Activated naive CD8-positive, alpha-beta T cell (primary cell): ENCODE results near the gene TRAIP.
"Not testable (repeated sequence)": the region's sequence is repeated elsewhere in the genome, so short reads cannot be mapped to it uniquely, and the experiment has no call there.

Source experiments
- H3K27ac Mint-ChIP-seq: one replicate; pipeline ENCODE4 v1.8.0; 2021; ENCODE audit warnings: mixed read lengths
- H3K27me3 Mint-ChIP-seq: one replicate; pipeline ENCODE4 v1.8.0; 2021; ENCODE audit warnings: mixed read lengths
- H3K36me3 Mint-ChIP-seq: one replicate; pipeline ENCODE4 v1.8.0; 2021; ENCODE audit warnings: mixed read lengths
- H3K4me1 Mint-ChIP-seq: one replicate; pipeline ENCODE4 v1.8.0; 2021; ENCODE audit warnings: low read depth, mixed read lengths
- H3K4me3 Mint-ChIP-seq: one replicate; pipeline ENCODE4 v1.8.0; 2021; ENCODE audit warnings: mild to moderate bottlenecking, mixed read lengths
- H3K9me3 Mint-ChIP-seq: one replicate; pipeline ENCODE4 v1.8.0; 2021; ENCODE audit warnings: low read depth, mixed read lengths

The TRAIP gene

DNA sequence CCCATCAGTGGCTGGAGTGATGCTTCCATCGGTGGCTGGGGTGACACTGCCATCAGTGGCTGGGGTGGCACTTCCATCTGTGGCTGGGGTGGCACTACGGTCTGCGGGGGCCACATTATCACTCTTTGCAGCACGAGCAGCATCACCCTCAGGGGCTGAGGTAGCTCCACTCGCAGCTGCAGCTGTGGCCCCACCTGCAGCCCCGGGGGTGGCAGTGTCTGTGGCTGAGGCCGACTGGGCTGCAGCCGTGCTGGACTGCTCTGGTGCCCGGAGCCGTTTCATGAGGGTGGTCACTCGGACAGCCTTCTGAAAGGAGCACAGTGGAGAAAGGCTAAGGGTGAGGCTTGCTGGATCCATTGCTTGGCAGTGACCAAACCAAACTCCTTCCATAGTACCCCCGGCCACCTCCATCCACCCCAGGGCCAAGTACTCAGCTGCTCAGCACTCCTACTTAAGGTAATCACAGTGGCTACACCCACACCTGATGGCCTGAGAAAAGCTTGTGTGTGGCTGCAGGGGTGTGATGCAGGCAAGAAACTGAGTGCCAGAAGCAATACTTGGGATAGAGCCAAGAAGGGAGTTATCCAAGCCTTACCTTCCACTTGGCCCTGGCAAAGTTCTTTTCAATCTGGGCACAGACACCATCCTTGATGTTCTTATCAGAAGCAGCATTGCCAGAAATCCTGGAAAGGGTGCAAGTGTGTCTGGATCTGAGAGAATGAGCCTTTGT lies 3.4 kb upstream of the TRAIP start:
- H3K4me3 Mint-ChIP-seq, result no peak overlapping the region
- H3K9me3 Mint-ChIP-seq, result no peaks in the 10 kb centered on the region
- no peak overlapping the region for H3K27ac Mint-ChIP-seq
- peaks cover 13% of the 10 kb centered on the region for H3K4me1 Mint-ChIP-seq
- no peaks in the 10 kb centered on the region for H3K36me3 Mint-ChIP-seq
- peaks cover 3% of the 10 kb centered on the region for H3K27me3 Mint-ChIP-seq

DNA sequence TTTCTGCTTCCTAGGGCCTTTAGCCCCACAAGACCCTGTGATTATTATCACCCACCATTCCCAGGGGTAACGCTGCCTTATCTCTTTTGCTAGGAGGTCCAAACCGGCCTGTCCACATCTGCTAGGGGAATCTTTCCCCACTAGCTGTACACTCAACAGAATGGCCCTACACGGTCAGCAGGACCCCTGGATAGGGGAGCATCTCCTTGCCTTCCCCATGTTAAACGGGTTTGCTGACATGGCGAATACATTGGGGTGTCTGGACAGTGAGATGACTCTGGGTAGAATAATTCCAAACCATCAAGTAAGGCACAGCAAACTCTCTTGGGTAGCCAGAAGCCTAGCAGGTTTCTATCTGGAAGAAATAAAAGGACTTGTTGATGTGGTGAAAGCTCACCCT lies 702 bp downstream of the TRAIP start:
- no peaks in the 10 kb centered on the region for H3K36me3 Mint-ChIP-seq
- peak overlapping the region; percentile 91 for H3K4me3 Mint-ChIP-seq
- H3K27me3 Mint-ChIP-seq, result no peaks in the 10 kb centered on the region
- H3K4me1 Mint-ChIP-seq, result peaks cover 13% of the 10 kb centered on the region
- no peaks in the 10 kb centered on the region for H3K9me3 Mint-ChIP-seq
- no peak overlapping the region for H3K27ac Mint-ChIP-seq

DNA sequence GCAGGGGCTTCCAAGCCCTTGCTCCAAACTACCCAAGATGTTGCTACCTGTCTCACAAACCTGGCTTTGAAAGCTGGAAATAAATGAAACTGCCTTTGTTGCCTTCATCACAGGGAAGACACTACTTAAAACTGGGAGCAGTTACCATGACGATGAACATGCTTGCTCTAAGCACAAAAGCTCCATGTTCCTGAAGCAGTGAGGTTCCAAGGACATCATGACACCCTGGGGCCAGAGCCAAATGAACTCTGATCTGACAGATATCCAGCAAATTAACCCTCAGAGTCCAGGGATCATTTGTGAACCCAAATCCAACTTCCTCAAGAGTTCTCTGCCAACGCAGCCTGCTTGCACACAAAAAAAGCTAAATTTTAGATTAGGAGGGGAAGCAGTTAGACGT lies 10.7 kb downstream of the TRAIP start:
- no peaks in the 10 kb centered on the region for H3K9me3 Mint-ChIP-seq
- H3K36me3 Mint-ChIP-seq, result no peaks in the 10 kb centered on the region
- no peak overlapping the region for H3K4me3 Mint-ChIP-seq
- no peaks in the 10 kb centered on the region for H3K27me3 Mint-ChIP-seq
- H3K27ac Mint-ChIP-seq, result no peak overlapping the region
- no peaks in the 10 kb centered on the region for H3K4me1 Mint-ChIP-seq

DNA sequence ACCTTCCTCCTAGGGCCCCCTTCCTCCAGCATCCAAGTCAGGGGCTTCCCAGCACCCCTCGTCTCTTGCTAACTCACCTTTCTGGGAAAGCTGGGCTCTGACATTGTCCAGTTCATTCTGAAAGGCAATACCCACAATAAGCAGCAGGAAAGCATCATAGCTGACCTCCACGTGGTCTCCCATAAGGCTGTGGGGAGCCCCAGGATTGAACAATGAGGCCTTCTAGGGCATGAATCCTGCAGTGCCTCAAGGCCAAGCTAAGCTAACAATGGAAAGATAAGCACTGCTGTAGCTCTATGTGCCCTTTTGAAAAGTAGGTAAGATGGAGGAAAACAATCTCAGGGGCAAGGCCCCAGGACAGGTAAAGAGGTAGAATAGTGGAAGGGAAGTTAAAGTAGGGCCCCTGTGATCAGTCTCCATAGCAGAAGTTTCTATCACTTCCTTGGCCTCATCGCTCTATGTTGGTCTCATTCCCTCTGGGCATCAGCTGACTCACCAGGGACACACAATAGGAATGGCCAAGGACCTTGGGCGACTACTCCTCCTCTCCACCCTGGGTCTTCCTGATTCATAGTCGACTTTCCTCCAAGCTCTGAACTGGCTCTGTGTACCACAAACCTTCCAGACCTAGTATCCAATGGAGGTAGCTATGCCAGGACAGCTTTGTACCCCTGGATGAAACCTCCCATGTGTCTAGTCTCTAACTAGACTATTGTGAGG lies 11.7 kb downstream of the TRAIP start:
- H3K4me3 Mint-ChIP-seq, result no peak overlapping the region
- no peaks in the 10 kb centered on the region for H3K36me3 Mint-ChIP-seq
- no peaks in the 10 kb centered on the region for H3K9me3 Mint-ChIP-seq
- H3K27me3 Mint-ChIP-seq, result no peaks in the 10 kb centered on the region
- H3K4me1 Mint-ChIP-seq, result no peaks in the 10 kb centered on the region
- H3K27ac Mint-ChIP-seq, result no peak overlapping the region

DNA sequence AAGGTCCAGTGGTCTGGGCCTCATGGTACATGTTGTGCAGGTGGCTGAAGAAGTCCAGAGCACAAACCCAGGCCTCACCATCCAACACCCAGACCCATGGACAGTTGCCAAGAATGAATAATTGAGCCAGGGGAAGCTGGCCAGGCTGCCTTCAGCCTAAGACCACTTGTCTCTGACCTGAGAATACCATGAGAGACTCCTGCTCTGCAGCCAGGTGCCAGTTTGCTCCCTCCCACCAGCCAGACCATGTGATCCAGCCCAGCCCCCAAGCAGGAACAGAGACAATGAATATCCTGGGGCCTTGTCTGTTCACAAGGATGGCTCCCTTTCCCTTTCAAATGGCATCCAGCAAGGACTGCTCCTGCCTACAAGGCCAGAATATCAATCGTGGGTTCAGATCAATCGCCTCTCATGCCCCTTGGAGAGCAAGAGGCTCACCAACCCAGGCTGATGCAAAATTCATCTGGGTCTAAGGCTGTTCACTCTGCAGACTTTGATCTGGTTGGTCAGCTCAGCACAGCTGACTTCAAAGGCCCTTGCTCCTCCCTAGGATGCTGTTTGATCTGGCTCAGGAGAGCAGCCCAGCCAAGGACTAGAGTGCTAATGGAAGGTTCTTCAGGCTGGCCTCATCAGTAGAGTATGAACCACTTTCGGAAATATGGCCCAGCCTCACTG lies 13.4 kb downstream of the TRAIP start:
- Mint-ChIP-seq H3K36me3 (peaks cover 2% of the 10 kb centered on the region), H3K27me3 (no peaks in the 10 kb centered on the region), H3K27ac (no peak overlapping the region), H3K4me3 (no peak overlapping the region), H3K4me1 (peaks cover 2% of the 10 kb centered on the region), H3K9me3 (no peaks in the 10 kb centered on the region)

DNA sequence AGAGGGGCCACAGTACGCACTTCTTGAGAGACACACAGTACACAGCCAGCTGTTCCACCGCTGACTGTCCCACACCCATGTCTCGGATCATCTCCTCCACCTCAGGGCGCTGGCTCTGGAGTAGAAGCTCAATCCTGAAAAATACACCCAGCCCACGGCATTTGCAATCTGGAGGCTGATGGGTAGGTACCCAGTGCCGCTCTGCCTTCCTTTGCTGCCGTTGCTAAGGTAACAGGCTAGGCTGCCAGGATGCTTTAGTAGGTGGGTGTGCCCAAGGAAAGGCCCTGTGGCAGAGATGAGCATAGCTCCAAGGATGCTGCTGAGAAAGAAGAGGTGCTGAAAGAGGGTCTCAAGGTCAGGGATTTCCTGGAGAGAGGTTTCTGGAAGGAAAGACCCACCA lies 14.6 kb downstream of the TRAIP start:
- no peak overlapping the region for H3K27ac Mint-ChIP-seq
- peaks cover 2% of the 10 kb centered on the region for H3K36me3 Mint-ChIP-seq
- peaks cover 2% of the 10 kb centered on the region for H3K4me1 Mint-ChIP-seq
- H3K27me3 Mint-ChIP-seq, result no peaks in the 10 kb centered on the region
- no peak overlapping the region for H3K4me3 Mint-ChIP-seq
- H3K9me3 Mint-ChIP-seq, result no peaks in the 10 kb centered on the region

DNA sequence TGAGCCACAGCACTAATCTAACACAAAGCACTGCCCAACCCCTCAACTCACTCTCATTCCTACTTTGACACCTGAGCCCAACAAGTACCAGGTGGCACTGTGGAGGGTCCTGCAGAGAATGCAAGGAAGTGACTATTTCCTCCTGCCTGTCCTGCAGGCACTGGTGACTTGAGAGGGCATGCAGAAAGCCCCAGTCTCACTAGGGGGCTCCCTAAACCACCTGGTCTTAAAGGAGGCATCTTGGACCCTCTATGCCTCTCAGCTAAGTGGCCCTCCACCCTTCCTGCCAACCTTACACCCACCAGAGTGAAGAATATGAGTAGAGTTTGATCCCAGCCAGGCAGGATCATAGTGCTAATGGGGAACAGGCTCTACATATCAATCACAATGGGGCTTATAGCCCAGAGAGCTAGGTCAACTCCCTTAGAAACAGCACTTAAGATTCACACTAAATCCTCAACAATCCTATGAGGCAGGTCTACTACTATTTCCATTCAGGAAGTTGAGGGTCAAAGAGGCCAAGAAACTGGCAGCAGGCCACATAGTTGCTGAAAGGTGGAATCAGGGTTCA lies 15.2 kb downstream of the TRAIP start:
- H3K9me3 Mint-ChIP-seq, result no peaks in the 10 kb centered on the region
- H3K27ac Mint-ChIP-seq, result no peak overlapping the region
- H3K4me3 Mint-ChIP-seq, result no peak overlapping the region
- peaks cover 2% of the 10 kb centered on the region for H3K36me3 Mint-ChIP-seq
- peaks cover 2% of the 10 kb centered on the region for H3K4me1 Mint-ChIP-seq
- H3K27me3 Mint-ChIP-seq, result no peaks in the 10 kb centered on the region

DNA sequence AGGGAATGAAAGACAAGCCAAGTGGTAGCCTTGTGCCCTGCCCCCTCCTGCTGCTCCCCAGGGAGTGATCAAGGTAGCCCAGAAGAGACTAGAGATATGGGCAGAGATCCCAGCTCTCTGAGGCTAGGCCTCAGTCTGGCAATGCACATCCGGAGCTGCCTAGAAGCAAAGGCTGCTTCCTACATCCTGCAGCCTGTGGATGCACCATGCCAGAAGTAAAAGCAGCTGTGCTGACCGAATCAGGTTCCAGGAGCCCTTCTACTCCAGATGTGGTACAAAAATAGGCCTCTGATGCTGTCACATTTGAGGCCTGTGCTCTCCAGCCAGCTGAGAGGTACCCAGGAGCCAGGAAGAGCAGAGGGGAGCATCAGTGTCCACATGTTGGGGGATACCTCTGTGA lies 16.0 kb downstream of the TRAIP start:
- Mint-ChIP-seq H3K27ac (no peak overlapping the region), H3K36me3 (peaks cover 2% of the 10 kb centered on the region)

DNA sequence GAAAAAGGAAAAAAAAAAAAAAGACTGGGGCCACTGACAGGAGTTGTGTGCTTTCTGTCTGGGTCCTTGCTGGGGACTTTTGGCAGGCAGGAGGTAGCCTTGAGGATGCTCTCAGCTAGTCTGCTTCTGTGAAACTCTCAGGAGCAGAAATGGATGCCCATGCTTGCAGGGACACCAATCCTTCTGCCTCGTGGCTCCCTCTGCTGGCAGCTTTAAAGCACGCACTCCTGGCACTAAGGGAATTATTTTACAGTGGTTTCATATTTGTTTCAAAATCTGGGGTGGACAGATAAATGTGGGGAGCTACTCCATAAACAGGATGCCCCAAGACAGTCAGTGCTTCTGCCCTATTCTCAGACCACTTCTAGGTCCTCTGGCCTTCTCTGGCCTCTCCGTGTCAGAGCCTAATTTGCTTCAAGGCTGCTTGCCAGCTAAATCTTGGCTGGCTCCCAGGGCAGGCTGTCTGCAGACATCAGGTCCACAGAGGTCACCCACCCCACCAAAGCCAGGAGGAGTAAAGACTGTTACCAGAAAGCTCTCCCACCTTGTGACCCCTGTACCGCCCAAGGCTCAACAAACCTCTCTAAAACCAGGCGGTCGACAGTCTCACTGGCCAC lies 17.1 kb downstream of the TRAIP start:
- Mint-ChIP-seq H3K9me3 (no peaks in the 10 kb centered on the region), H3K36me3 (peaks cover 5% of the 10 kb centered on the region), H3K27ac (no peak overlapping the region), H3K4me3 (no peak overlapping the region), H3K4me1 (peaks cover 2% of the 10 kb centered on the region), H3K27me3 (no peaks in the 10 kb centered on the region)

More for the DNA sequence above, 16.0 kb downstream of the TRAIP start:
- Mint-ChIP-seq H3K4me1 (peaks cover 2% of the 10 kb centered on the region), H3K4me3 (no peak overlapping the region), H3K27me3 (no peaks in the 10 kb centered on the region), H3K9me3 (no peaks in the 10 kb centered on the region)

DNA sequence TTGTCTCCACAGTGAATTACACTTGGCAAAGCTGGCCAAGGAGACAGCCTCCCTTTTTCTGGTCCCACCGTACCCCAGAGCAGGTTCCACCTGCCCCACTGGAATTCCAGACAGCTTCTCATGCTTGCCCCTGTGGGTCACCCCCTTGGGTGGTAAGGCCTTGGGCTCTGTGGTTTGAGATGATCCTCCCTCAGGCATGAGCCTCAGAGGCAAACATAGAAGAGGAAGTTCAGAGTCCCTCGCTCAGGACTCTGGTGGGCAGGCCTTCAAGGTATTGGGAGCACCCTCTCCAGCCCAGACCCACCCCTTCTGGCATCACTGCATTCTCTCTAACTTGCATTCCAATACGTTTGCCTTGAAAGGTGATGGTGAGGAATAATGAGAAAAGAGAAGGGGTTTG lies 25.0 kb downstream of the TRAIP start:
- Mint-ChIP-seq H3K9me3 (no peaks in the 10 kb centered on the region), H3K4me1 (no peaks in the 10 kb centered on the region), H3K4me3 (no peak overlapping the region), H3K27ac (no peak overlapping the region), H3K27me3 (no peaks in the 10 kb centered on the region), H3K36me3 (peaks cover 6% of the 10 kb centered on the region)

DNA sequence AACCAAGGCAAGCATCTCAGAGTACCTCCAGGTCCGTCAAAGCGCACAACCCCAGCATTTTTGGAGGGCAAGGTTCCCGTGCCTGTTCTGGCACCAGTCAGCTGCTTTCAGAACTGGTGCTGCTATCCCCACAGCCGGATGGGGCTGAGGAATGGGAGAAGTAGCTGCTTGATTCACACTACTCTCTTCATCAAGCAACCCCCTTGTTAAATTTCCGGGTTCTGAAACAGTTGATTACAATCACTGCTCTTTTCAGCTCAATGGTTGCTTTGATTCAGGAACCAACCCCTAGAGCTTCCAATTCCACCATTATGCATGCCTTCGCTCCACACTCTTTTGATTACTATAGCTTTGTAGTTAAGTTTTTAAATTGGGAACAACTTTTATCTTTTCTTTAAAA lies 30.3 kb downstream of the TRAIP start:
- H3K9me3 Mint-ChIP-seq, result no peaks in the 10 kb centered on the region
- no peaks in the 10 kb centered on the region for H3K4me1 Mint-ChIP-seq
- no peaks in the 10 kb centered on the region for H3K36me3 Mint-ChIP-seq
- no peak overlapping the region for H3K4me3 Mint-ChIP-seq
- no peak overlapping the region for H3K27ac Mint-ChIP-seq
- no peaks in the 10 kb centered on the region for H3K27me3 Mint-ChIP-seq

DNA sequence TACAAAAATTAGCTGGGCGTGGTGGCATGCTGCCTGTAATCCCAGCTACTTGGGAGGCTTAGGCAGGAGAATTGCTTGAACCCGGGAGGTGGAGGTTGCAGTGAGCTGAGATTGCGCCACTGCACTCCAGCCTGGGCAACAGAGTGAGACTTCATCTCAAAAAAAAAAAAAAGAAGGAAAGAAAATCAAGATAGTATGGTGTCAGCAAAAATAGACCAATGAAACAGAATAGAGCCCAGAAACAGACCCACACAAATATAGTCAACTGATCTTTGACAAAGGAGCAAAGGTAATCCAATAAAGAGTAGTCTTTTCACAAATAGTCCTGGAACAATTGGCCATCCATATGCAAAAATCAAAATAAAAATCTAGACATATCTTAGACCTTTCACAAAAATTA lies 33.2 kb downstream of the TRAIP start:
- H3K4me3 Mint-ChIP-seq, H3K9me3 Mint-ChIP-seq, H3K27ac Mint-ChIP-seq, H3K36me3 Mint-ChIP-seq, H3K4me1 Mint-ChIP-seq, H3K27me3 Mint-ChIP-seq: not testable (repeated sequence)

DNA sequence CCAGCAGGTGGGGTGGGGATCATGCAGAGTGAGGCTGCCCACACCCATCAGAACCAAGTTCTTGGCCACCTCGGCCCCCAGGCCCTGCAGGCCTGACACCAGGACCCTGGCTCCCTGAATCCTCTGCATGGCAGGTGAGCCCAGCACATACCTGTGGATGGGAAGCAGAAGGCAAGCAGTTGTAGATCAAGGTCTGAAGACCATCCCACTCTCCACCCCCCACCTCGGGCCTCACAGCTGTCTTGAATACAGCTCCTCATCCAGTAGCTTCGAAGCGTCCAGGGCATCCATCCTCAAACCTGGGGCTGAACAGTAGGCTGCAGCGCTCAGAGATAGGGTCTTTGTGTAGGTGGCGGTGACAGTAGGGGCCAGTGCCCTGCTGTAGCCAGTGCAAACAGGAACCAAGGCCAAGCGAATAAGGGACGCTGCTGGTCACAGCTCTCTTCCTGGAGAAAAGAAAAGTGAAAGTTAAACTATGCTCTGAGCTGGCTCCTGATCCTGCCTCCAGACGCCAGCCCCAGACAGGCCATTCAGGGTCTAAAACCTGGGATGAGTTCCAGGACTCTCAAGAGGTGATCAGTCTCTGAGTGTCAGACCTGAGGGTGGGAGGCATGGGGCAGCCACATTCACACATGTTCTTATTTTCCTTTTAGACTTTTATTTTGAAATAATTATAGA lies 42.7 kb downstream of the TRAIP start, which contains the start of gene UBA7:
Gene UBA7, minus strand, starts transcription at position 457 of the 678 bp plus-strand sequence. Its CDS starts 166 bp downstream, at position 291.
- Mint-ChIP-seq H3K4me1 (peaks cover 36% of the 10 kb centered on the region), H3K9me3 (no peaks in the 10 kb centered on the region)

DNA sequence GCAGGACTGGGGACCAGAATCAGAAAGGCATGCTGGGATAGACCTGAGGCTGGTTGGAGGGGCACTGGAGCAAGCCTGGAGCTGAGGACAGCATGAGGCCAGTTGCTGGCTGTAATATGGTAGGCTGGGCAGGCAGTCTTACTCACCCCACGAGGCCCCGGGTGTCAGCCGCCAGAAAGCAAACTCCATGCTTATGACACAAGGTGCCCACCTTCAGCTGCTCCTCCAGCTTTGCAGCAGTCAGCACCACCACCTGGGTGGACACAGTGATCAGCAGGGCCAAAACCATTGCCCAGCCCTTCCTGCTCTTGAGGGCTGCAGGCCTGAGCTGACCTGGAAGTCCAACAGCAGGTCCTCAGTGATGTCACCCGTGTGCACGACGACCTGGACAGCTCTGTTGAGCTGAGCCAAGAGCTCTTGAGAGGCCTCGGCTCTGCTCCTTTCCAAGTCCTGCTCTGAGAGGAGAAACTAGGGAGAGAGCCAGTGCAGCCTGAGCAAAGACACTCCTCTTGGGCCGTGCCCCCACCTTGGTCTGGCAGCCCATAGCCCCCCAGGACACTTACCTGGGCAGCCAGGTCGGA lies 43.4 kb downstream of the TRAIP start:
- no peaks in the 10 kb centered on the region for H3K27me3 Mint-ChIP-seq
- peaks cover 42% of the 10 kb centered on the region for H3K4me1 Mint-ChIP-seq
- H3K9me3 Mint-ChIP-seq, result no peaks in the 10 kb centered on the region
- H3K36me3 Mint-ChIP-seq, result no peaks in the 10 kb centered on the region
- H3K4me3 Mint-ChIP-seq, result peak overlapping the region; percentile 93
- peak overlapping the region; percentile 96 for H3K27ac Mint-ChIP-seq

More for the DNA sequence above, 42.7 kb downstream of the TRAIP start, which contains the start of gene UBA7:
- no peaks in the 10 kb centered on the region for H3K36me3 Mint-ChIP-seq
- no peaks in the 10 kb centered on the region for H3K27me3 Mint-ChIP-seq
- peak within 1 kb of the TSS; percentile 96 for H3K27ac Mint-ChIP-seq
- H3K4me3 Mint-ChIP-seq, result peak within 1 kb of the TSS; percentile 93
